Measurements from ENCODE around the gene PHF2.
A peak's percentile ranks its signal among the peaks of the same experiment; 100 is the strongest.

Gene PHF2

DNA sequence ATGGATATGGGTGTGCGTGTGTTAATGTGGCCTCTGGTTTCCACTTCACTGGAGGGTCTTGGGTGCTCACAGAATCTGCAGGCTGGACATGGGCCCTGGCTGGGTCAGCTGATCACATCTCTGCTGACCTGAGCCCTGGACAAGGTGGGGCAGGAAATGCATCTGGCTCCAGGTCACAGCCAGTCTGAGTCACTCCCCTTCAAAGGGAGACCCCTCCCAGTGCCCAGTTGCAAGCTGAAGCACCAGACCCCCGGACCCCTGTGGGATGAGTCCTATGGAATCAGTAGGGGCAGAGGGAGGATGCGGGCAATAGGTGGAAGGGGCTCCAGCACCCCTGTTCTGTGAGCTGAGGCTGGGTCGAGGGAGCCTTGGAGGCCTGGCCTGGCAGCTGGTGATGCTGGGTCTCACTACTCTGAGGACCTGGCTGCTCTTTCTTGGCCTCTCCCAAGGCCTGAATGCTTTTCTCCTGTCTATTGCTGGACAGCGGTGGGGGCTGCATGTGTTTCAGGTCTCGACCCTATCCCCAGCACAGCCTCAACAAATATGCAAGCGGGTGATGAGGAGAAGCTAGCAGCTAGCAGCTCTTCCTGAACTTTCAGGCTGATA lies 54.5 kb downstream of the PHF2 start:
- no peak for DNase-seq (ENCODE audit: low read depth)

GRCh38 chr9:93633492-93634221 lies 57.3 kb downstream of the PHF2 start:
- no peak for DNase-seq (ENCODE audit: low read depth)

DNA sequence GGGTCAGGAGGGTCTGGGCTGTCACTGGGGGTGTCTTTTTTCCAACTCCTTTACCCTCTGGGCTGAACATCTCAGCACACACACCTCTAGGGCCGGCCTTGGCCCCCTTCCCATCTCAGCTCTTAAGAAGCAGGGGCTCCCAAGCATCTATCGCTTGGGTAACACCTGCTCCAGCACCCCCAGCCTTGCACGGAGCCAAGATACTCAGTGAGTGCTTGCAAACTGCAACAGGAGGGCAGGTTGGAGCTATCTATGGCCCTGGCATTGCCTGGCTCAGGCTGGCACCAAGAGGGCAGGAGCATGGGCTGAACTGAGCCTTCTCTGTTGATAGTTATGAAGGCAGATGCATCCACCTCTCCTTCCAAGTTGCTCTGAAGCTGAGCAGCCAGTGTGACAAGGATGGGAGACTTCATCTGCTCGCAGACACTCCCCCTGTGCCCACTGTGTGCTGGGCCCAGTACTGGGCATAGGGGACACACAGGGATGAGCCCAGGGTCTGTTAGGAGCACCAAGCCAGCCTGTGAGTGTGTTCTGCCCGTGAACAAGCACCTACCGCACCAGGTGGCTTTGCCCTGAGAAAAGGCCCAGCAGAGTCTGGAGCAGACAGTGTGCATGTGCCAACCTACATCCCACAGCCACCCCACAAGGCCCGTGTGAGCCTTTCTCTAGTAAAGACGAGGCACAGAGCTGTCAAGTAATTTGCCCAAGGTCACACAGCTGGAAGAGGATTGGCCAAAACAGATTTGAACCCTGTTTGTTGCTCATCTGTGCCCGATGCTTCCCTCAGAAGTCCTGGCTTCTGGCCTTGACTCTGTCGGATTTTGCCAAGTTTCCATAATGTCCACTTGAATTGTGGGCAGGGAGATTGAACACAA lies 58.2 kb downstream of the PHF2 start:
- no peak for DNase-seq (ENCODE audit: low read depth)

DNA sequence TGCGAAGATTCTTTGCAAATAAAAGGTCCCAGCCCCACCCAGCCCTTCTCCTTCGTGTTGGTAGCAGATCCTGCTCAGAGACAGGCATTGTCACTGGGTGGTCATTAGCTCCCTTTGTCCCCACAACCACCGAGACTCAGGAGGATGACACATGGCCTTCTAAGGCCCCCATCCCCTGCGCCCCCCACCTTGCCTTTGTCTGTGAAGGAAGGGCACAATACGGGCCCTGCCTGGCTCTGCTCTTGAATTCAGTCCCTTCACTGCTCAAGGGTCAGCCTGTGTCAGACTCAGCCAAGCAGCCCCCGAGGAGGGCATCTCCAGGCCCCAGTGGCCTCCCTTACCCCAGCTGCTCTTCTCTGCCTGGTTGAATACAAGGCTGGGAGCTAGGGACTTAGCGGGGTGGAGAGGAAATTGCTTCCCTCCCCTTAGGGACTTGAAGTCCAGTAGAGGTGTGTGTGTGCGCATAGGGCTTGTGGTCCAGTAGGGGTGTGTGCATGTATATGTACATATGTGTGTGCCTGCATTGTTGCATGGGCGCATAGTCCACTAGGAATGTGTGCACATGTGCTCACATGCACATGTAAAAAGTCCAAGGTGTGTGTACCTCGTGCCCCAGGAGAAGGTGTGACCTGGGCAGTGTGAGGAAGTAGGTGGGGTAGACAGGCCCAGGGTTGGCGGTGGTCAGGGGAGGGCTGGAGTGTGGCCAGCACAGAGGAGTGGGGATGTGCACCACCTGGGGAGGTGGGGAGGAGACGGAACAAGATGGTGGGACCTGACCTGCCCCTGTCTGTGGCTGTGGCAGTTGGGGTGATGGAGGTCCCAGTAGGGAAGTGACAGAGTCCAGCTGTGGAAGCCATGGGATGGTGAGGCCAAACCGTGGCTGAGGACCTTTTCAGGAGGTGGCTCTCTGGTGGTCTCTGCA lies 59.1 kb downstream of the PHF2 start:
- no peak for DNase-seq (ENCODE audit: low read depth)

- no peak for DNase-seq (ENCODE audit: low read depth)
These were observed 59.8 kb downstream of the PHF2 start for GRCh38 chr9:93636172-93636661.

- no peak for DNase-seq (ENCODE audit: low read depth)
These were observed 60.3 kb downstream of the PHF2 start for GRCh38 chr9:93636667-93637066.

DNA sequence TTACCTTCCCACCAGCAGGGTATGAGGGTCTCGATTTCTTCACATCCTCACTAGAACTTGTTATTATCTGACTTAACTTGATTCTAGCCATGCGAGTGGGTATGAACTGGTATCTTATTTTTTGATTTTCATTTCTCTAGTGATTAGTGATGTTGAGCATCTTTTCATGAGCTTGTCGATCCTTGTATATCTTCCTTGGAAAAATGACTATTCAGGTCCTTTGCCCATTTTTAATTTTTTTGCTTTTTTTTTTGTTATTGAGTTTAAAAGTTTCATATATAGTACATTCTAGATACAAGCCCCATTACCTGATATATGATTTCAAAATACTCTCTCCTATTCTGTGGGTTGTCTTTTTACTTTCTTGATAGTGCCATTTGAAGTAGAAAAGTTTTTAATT lies 61.5 kb downstream of the PHF2 start:
- no peak for DNase-seq (ENCODE audit: low read depth)

- DNase-seq (ENCODE audit: low read depth): no peak
These were observed 63.6 kb downstream of the PHF2 start for GRCh38 chr9:93640027-93640426.

- DNase-seq (ENCODE audit: low read depth): peak; percentile 78
These were observed 66.6 kb downstream of the PHF2 start for GRCh38 chr9:93642961-93643360.

GRCh38 chr9:93644397-93645088 lies 68.2 kb downstream of the PHF2 start:
- no peak for DNase-seq (ENCODE audit: low read depth)

DNA sequence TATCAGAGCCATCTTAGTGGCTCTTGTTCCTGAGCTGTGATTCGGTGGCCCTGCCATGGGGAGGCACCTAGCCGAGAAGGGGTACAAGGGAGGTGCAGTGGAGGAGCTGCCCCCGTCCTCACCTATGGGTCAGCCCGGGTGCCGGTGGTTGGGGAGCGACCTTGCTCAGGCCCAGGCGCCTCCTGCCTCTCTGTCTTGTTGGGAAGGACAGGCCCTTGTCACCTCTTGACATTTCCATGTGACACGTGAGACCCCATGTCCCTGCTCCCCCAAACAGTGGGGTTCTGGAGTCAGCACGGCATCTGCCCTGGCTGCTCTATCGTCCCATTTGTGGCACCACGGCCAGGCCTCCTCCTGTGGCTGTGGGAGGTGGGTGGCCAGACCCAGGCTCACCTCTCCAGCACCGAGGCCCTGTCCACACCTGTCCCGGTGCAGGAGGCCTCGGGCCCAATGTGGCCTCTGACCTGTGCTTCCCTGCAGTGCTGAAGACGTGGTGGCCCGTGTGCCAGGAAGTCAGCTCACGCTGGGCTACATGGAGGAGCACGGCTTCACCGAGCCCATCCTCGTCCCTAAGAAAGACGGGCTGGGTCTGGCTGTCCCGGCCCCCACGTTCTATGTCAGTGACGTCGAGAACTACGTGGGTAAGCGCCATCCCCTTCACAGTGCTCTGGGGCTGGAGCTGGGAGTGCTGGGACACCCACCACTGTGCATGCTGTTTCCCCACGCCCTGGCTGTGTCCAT lies 68.9 kb downstream of the PHF2 start:
- DNase-seq (ENCODE audit: low read depth): no peak

- DNase-seq (ENCODE audit: low read depth): no peak
These were observed 69.7 kb downstream of the PHF2 start for GRCh38 chr9:93645921-93646639.

- no peak for DNase-seq (ENCODE audit: low read depth)
These were observed 70.3 kb downstream of the PHF2 start for GRCh38 chr9:93646640-93647178.

DNA sequence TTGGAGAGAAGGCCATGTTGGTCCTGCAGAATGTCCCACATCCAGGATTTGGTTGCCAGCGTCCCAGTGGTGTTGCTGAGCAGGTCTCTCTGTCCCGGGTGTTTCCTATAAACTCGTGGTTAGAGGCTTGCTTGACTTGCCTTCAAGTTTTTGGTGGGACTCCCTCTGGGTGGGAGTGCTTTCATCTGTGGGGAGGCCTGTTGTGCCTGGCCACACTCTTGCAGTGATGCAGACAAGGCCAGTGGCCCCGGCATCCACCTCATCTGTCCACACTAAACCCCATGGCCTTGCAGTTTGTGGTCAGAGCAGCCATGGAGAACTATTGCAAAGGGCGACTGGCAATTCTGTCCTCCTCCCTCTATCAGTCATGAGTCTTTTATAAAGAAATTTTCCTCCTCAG lies 71.8 kb downstream of the PHF2 start:
- no peak for DNase-seq (ENCODE audit: low read depth)

- DNase-seq (ENCODE audit: low read depth): no peak
These were observed 72.5 kb downstream of the PHF2 start for GRCh38 chr9:93648836-93649235.

DNA sequence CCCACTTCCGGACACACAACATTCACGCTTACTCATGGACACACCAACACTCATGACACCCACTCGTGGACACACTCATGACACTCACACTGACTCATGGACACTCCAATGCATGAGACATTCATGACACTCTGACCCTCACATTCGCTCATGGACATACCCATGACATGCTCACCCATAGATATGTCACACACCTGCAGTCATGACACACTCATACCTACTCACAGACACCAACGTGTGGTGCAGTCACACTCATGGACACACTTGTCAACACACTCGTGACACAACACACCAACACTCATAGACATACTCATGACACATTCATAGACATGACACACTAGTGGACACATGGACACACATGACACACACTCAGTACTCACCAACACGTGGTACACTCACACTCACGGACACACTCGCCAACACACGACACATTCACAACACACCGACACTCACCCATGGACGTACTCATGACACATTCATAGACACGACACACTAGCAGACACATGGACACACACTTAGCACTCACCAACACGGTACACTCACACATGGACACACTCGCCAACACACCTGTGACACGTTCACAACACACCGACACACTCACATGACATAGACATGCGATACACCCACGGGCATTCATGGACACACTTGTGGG lies 73.4 kb downstream of the PHF2 start:
- no peak for DNase-seq (ENCODE audit: low read depth)

DNA sequence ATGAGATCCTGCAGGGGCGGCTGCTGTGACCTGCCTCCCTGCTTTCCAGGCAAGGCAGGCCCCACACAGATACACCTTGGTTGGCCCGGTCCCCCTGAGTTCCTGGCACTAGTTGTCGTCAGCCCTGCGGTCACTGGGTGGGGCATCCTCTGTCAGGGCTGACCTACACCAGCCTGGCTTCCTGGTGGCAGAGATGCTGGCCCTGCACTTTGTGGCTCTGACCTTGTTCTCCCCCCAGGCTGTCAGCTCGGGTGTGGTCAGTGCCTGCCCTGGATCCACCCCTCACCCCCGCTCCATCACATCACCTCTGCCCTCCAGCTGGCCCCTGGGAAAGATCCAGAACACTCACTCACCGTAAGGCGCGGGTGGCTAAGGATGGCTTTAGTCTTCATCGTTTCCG lies 74.1 kb downstream of the PHF2 start:
- DNase-seq (ENCODE audit: low read depth): no peak

- DNase-seq (ENCODE audit: low read depth): no peak
These were observed 75.2 kb downstream of the PHF2 start for GRCh38 chr9:93651521-93651950.
